Medulla oblongata (tissue), 1 donor: ENCODE data around the gene HIBCH.
"Not testable (repeated sequence)": the region's sequence is repeated elsewhere in the genome, so short reads cannot be mapped to it uniquely, and the experiment has no call there.

Experiments used
- DNase-seq: peaks from one replicate; pipeline ENCODE4 v3.0.0-alpha.2; 2015; ENCODE audit errors: extremely low spot score

Gene HIBCH

GRCh38 chr2:190343089-190343535 lies 23.5 kb upstream of the HIBCH start:
- DNase-seq, result no peak

- DNase-seq, result no peak
Observed at GRCh38 chr2:190342611-190343010, 23.0 kb upstream of the HIBCH start.

- DNase-seq, result no peak
Observed at GRCh38 chr2:190340369-190340768, 20.7 kb upstream of the HIBCH start.

GRCh38 chr2:190339394-190339793 lies 19.8 kb upstream of the HIBCH start:
- no peak for DNase-seq

DNA sequence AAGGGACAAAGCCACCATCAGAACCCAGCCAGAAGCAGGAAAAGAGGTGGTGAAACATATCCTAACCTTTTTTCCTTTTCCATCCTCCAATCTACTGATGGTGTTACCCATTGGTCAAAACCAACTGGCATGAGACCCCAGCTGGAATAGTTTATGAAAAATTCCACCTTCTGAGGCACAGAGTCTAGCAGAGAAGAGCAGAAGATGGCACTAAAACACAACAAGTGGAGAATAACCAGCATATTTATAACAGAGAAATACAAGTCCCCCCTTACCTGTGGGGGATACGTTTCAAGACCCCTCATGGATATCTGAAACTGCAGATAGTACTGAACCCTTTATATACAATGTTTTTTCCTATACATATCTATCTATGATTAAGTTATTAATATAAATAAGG lies 18.8 kb upstream of the HIBCH start:
- no peak for DNase-seq

DNA sequence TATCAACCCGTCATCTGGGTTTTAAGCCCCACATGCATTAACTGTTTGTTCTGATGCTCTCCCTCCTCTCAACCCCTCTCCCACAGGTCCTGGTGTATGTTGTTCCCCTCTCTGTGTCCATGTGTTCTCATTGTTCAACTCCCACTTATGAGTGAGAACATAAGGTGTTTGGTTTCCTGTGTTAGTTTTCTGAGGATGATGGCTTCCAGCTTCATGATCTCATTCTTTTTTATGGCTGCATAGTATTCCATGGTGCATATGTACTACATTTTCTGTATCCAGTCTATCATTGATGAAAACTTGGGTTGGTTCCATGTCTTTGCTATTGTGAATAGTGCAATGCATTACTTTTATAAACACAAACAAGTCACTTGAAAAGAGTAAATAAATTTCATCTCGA lies 16.8 kb upstream of the HIBCH start:
- DNase-seq, result no peak

GRCh38 chr2:190335584-190335983 lies 16.0 kb upstream of the HIBCH start:
- not testable (repeated sequence) for DNase-seq

DNA sequence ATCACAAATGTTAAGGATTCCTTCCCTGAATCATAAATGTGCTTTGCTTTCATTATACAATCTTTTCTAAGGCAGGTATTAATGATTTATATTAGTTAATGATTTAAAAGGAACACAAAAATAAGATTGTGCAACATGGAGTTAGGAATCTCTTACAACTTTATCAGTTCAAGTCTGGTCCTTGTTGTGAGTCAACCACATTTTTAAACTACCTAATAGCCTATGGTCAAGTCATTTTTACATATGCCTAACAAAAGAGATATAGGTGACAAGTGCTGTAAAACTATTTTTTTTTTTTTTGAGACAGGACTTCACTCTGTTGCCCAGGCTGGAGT lies 15.6 kb upstream of the HIBCH start:
- DNase-seq, result no peak

GRCh38 chr2:190334479-190335224 lies 15.0 kb upstream of the HIBCH start:
- no peak for DNase-seq

GRCh38 chr2:190333928-190334327 lies 14.3 kb upstream of the HIBCH start:
- DNase-seq, result no peak

DNA sequence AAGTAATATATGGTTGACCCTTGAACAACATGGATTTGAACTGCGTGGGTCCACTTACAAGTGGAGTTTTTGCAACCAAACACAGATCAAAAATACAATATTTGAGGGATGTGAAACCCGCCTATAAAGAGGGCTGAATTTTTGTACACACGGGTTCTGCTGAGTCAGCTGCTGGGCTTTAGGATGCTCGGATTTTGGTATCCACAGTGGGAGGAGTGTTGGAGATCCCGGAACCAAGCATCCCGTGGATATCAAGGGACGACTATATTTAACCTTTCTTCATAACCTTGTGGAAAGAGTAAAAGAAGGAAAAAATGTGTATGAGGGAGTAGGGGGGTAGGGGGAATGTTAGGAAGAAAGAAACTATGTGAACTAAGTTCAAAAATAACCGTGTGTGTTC lies 13.8 kb upstream of the HIBCH start:
- DNase-seq, result no peak

DNA sequence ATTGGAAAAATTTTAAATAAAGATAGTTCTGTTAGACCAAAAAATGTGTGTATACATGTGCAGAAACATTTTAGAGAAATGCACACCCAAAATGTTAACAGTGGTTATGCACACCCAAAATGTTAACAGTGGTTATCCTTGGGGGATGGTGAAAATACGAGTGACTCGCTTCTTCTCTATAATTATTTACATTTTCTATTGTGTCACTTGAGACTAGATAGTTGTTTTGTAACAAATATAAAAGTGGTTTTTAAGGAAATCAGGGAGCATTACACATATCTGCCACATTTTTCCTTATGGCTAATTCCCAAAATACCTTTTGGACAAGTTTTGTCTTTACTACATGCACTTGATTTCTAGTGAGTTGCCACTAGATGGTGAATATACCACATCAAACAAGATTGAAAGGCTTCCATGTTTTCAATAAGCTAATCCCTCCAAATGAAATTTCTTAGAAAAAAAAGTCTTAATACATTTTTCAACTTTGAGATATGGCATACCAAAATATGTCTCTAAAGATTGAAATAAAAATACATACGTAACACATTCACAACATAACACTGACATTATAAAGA lies 9.0 kb upstream of the HIBCH start:
- no peak for DNase-seq

GRCh38 chr2:190327867-190328572 lies 8.4 kb upstream of the HIBCH start:
- no peak for DNase-seq

GRCh38 chr2:190325588-190325987 lies 6.0 kb upstream of the HIBCH start:
- no peak for DNase-seq

DNA sequence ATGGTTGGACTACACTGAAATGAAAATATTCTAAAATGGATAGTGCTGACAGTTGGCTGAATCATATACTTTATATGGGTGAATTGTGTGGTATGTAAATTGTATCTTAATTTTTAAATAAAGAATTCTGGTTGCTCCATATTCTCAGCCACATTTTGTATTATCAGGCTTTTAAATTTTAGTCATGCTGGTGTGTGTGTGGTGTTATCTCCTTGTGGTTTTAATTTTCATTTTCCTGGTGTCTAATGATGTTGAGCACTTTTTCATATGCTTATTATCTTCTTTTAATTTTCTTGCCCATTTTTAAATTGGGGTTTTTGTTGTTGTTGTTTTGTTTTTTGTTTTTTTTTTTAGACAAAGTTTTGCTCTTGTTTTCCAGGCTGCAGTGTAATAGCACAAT lies 3.8 kb upstream of the HIBCH start:
- no peak for DNase-seq

GRCh38 chr2:190320696-190321095 lies 1.1 kb upstream of the HIBCH start:
- DNase-seq, result no peak

- DNase-seq, result peak; percentile 47
Observed at GRCh38 chr2:190318931-190319554, 583 bp downstream of the HIBCH start.

- DNase-seq, result peak; percentile 33
Observed at GRCh38 chr2:190318514-190318913, 1.1 kb downstream of the HIBCH start.

GRCh38 chr2:190315273-190315672 lies 4.4 kb downstream of the HIBCH start:
- DNase-seq, result no peak

DNA sequence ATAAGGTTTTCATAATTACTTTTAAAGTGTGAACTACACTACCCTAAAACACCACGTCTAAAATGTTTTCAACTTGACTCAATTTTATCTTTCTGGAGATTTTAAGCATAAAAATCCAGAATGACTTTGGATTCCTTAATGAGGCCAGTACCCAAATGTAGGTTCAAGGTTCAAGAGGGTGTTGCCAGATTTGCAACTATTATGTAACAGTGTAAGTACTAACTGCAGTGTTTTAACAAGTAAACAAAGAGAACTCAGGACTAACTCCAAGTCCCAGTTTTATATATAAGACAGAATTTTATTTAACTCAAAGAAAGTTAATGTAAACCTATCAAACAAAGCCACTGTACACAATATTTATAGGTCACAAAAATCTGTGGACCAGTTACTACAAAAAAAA lies 5.7 kb downstream of the HIBCH start:
- no peak for DNase-seq

DNA sequence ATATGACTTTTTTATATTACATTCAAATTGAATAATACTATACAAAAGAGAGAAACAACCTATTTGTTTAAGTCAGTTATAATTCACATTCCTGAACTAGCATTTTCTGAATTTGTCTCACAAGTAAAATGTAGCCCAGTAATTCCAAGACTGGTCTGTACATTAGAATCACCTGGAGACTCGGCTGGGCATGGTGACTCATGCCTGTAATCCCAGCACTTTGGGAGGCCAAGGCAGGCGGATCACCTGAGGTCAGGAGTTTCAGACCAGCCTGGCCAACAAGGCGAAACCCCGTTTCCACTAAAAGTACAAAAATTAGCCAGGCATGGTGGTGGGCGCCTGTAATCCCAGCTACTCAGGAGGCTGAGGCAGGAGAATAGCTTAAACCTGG lies 7.0 kb downstream of the HIBCH start:
- DNase-seq, result not testable (repeated sequence)

- no peak for DNase-seq
Observed at GRCh38 chr2:190311893-190312634, 7.6 kb downstream of the HIBCH start.
